HepG2 (cell line): Measurements from ENCODE around the gene CDK11B. TPM values are rescaled to one million over a fixed set of nuclear protein-coding genes. Genes with fewer than 3 reads are reported as not detected.

ENCODE experiments used
- ARNT2 ChIP-seq: sonication (generic); formaldehyde crosslinking; IDR thresholded peaks from 2 replicates; pipeline ENCODE4 v1.8.0; 2022; ENCODE audit warnings: mild to moderate bottlenecking, low read depth, missing genetic modification reagents, moderate library complexity
- ATF7 ChIP-seq, 2 experiments: fragments of 450-650 bp in 1 of 2; sonication (generic) in 1 of 2; formaldehyde crosslinking in 1 of 2; IDR thresholded peaks; 2 replicates each; pipeline versions ENCODE4 v1.4.0 to v1.6.1; 2016 to 2020; ENCODE audit warnings: antibody characterized with exemption in 1 of 2, mild to moderate bottlenecking in 1 of 2, missing genetic modification reagents in 1 of 2
- FOSL2 ChIP-seq: sonication (generic); formaldehyde crosslinking; IDR thresholded peaks from 2 replicates; pipeline ENCODE4 v1.4.0; 2020; ENCODE audit warnings: missing genetic modification reagents
- GABPB1 ChIP-seq: IDR thresholded peaks from 2 replicates; pipeline ENCODE4 v1.6.1; 2016; ENCODE audit warnings: mild to moderate bottlenecking, missing genetic modification reagents, moderate library complexity, missing compliant biosample characterization
- HNRNPK ChIP-seq: fragments of 200-400 bp; formaldehyde crosslinking; IDR thresholded peaks from 2 replicates; pipeline ENCODE4 v1.6.1; 2018; ENCODE audit warnings: low read length, low read depth, moderate library complexity, mild to moderate bottlenecking; ENCODE audit not compliant: poor library complexity, severe bottlenecking
- ZBTB7B ChIP-seq: sonication (generic); formaldehyde crosslinking; IDR thresholded peaks from 2 replicates; pipeline ENCODE4 v1.4.0; 2020; ENCODE audit warnings: missing genetic modification reagents
- ZC3H13 ChIP-seq: sonication (generic); formaldehyde crosslinking; IDR thresholded peaks from 2 replicates; pipeline ENCODE4 v1.8.1; 2023; ENCODE audit warnings: mild to moderate bottlenecking, missing genetic modification reagents, moderate library complexity
- polyA plus RNA-seq, 8 experiments: library from polyadenylated mRNA; depleted of rRNA in 3 of 8; stranded (reverse) in 7 of 8; unstranded in 1 of 8; fragments of >200 nt; fragmentation: Illumina TruSeq in 4 of 8; extraction: Trizol in 4 of 8; gene quantifications; 2 replicates each; pipeline versions ENCODE4 v1.2.1 to v1.2.3, GENCODE V29; 2011 to 2016; ENCODE audit warnings: low read depth in 4 of 8, missing spikeins in 1 of 8, mixed read lengths in 1 of 8; ENCODE audit not compliant: insufficient read depth in 1 of 8
- total RNA-seq, 5 experiments: library from RNA; depleted of rRNA; stranded (reverse); fragments of >200 nt; fragmentation: Illumina TruSeq; extraction: Trizol; gene quantifications; 2 replicates each; pipeline ENCODE4 v1.2.3, GENCODE V29; 2016; ENCODE audit warnings: low read depth in 1 of 5
- TF ChIP-seq, protein P1 (sequence below): sonication (generic); formaldehyde crosslinking; IDR thresholded peaks from 2 replicates; pipeline ENCODE4 v1.8.0; 2023; ENCODE audit warnings: mild to moderate bottlenecking, missing genetic modification reagents
- TF ChIP-seq, protein P2 (sequence below), 2 experiments: sonication (generic) in 1 of 2; formaldehyde crosslinking in 1 of 2; IDR thresholded peaks; 2 replicates each; pipeline versions ENCODE4 v1.6.1 to v1.9.0; 2014 to 2022; ENCODE audit warnings: antibody characterized with exemption in 1 of 2, borderline replicate concordance in 1 of 2, inconsistent platforms in 1 of 2, low read depth in 1 of 2, missing genetic modification reagents in 1 of 2
- TF ChIP-seq, protein P3 (sequence below): sonication (generic); formaldehyde crosslinking; IDR thresholded peaks from 2 replicates; pipeline ENCODE4 v1.4.0; 2020; ENCODE audit warnings: mild to moderate bottlenecking, missing genetic modification reagents

CDK11B gene
- total and polyA plus RNA-seq, 2 of the 13 experiments (the other 11 are each of a cell fraction or from before 2014, with no cell fraction given), result 3.6 to 15.1 TPM

DNA sequence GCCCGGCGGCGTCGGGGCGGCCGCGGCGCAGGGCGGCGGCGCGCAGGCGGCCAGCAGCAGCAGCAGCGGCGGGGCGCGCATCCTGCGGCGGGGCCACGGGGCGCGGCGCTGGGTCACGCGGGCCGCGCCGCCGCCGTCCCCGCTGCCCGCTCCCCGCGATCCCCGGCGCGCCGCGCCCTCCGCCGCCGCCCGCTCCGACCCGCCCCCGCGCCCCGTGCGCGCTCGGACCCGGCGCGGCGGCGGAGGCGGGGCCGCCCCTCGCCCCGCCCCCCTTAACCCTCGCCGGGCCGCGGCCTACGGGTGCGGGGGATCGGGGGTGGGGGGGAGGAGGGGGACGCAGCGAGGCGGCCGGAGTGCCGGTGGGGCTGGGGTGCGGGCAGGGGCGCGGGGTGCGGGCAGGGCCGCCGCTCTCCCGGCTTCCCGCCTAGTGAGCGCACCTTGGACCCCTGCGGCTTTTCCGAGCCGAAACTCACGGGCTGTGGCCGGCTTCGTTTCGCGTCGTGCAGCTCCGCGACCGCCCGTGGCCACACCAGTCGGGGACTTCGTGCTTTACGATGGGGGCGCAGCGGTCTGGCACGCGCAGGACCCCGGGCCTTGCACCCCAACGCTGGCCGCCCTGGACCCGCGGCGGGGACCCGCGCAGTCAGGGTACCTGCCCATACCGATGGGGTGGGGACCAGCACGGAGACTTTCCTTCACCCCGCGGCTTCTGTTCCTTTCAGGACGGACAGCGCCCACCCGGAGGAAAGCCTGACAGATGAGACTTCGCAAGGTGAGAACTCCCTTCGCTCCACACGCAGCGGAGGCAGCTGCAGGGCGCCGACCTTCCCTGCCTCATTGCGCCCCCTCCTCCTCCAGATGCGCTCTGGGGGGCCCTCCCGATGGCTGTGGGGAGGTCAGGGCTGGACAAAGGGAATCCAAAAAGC is 58.6 kb downstream of the CDK11B start, which contains the start of gene FNDC10 (continued):
- TF ChIP-seq, protein P1, sequence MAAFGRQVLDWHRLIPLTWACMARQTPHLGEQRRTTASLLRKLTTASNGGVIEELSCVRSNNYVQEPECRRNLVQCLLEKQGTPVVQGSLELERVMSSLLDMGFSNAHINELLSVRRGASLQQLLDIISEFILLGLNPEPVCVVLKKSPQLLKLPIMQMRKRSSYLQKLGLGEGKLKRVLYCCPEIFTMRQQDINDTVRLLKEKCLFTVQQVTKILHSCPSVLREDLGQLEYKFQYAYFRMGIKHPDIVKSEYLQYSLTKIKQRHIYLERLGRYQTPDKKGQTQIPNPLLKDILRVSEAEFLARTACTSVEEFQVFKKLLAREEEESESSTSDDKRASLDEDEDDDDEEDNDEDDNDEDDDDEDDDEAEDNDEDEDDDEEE (CRISPR knock-in tag), result peak; percentile 31; the same call in 1 of the 2 replicates
- TF ChIP-seq, protein P2, sequence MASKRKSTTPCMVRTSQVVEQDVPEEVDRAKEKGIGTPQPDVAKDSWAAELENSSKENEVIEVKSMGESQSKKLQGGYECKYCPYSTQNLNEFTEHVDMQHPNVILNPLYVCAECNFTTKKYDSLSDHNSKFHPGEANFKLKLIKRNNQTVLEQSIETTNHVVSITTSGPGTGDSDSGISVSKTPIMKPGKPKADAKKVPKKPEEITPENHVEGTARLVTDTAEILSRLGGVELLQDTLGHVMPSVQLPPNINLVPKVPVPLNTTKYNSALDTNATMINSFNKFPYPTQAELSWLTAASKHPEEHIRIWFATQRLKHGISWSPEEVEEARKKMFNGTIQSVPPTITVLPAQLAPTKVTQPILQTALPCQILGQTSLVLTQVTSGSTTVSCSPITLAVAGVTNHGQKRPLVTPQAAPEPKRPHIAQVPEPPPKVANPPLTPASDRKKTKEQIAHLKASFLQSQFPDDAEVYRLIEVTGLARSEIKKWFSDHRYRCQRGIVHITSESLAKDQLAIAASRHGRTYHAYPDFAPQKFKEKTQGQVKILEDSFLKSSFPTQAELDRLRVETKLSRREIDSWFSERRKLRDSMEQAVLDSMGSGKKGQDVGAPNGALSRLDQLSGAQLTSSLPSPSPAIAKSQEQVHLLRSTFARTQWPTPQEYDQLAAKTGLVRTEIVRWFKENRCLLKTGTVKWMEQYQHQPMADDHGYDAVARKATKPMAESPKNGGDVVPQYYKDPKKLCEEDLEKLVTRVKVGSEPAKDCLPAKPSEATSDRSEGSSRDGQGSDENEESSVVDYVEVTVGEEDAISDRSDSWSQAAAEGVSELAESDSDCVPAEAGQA (IDR thresholded peaks at IDR 0.05; ENCODE audit: low read depth), result no peak
- TF ChIP-seq, protein P2 (CRISPR knock-in tag; IDR thresholded peaks at IDR 0.05; ENCODE audit: borderline replicate concordance), result no peak
- TF ChIP-seq HNRNPK, result peak; percentile 63
- no peak for TF ChIP-seq ATF7 (IDR thresholded peaks at IDR 0.05)
- no peak for TF ChIP-seq ATF7 (CRISPR knock-in tag; IDR thresholded peaks at IDR 0.05)
- no peak for TF ChIP-seq FOSL2 (CRISPR knock-in tag)
- TF ChIP-seq ZBTB7B (CRISPR knock-in tag), result no peak
- TF ChIP-seq ZC3H13 (CRISPR knock-in tag), result 0 out of 2 replicates have a peak, but pooled peaks have one; percentile 35
- TF ChIP-seq ARNT2 (CRISPR knock-in tag), result 0 out of 2 replicates have a peak, but pooled peaks have one; percentile 51
- TF ChIP-seq, protein P3, sequence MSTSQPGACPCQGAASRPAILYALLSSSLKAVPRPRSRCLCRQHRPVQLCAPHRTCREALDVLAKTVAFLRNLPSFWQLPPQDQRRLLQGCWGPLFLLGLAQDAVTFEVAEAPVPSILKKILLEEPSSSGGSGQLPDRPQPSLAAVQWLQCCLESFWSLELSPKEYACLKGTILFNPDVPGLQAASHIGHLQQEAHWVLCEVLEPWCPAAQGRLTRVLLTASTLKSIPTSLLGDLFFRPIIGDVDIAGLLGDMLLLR, result 0 out of 2 replicates have a peak, but pooled peaks have one; percentile 24
- 0 out of 2 replicates have a peak, but pooled peaks have one; percentile 31 for TF ChIP-seq GABPB1
